SHP77 treated with DMSO at 0.1 percent for 48 hours (cell line): ENCODE measurements around the gene FBXL2.
"Not testable (repeated sequence)": the region's sequence is repeated elsewhere in the genome, so short reads cannot be mapped to it uniquely, and the experiment has no call there.

Source experiments
- DNase-seq: peaks from one replicate; lab custom pipeline; 2025; lab: John Stamatoyannopoulos, UW

The FBXL2 gene

DNA sequence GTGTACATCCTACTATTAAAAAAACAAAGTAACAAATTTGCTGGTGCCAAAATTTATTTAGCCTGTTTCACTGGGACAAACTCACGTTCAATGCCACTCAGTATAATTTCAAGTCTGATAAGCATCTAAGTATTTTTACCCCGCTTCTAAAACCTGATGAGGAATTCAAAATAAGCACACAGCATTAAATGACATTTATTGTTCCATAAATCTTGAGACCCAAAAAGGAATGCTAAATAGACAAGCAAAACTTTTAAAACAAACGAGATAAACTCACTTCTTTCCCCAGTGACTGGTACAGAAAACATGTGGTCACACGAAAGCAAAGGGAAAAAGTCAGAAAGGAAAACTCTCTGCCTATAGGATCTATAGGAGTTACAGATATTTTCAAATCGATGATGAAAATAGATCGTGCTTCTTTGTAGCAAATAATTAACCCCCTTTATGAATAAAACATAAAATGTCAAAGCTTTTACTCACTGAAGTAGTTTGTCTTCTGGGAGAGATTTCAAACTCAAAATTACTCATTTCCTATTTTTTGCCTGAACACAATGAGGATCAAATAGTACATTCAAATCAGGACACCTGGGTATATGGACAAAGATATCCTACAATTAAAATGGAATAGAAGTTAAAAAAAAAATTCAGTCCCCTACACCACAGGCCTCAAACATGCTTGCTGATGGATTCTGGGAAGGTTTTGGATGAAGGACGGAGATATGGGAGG lies 111.3 kb downstream of the FBXL2 start:
- DNase-seq = no peak

DNA sequence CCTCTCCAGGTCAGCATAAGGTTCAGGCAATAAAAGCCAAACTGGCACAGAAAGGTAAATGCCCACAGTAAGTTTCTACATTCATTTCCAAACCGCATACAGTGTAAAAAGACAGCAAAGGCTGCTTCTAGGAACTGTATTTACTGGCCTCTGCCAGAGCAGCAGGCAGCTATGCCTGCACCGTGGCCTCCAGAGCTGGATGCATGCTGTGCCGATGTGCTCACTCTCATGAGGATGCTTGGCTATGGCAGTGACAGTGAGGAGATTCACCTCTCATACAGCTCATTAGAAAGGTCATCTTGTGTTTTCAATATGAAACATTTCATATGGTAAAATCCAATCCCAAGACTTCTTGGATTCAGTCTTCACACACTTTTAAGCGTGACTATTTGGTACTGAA lies 112.7 kb downstream of the FBXL2 start:
- no peak for DNase-seq

DNA sequence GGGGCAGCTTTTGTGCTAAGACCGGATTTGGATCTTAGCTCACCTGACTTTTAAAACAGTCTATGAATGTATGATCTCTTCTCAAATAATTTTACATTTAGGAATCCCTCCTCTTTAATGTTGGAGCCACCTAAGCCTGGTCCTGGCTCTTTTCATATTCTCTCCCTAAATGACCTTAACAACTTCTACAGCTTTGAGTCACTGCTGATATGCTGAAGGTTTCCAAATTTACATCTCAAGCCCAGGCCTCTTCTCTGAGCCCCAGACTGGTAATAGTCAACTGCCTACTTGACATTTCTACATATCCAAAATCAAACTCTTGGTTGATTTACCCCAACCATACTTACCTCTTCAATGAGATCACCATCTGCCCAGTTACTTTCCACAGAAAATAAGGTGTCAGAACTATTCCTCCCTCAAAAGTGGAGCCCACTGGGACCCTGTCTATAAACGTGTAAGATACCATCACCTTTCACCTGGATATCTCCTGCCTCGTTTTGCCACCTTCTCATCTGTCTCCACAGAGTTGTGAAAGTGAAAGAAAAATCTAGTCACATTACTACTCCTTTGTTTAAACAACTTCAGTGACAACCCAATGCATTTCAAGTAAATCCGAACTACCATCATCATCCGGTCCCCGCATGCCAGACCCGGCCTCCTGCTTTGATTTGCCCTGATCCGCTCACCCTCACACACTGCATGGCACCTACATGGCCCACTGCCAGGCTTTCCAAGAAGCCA lies 114.2 kb downstream of the FBXL2 start:
- no peak for DNase-seq

DNA sequence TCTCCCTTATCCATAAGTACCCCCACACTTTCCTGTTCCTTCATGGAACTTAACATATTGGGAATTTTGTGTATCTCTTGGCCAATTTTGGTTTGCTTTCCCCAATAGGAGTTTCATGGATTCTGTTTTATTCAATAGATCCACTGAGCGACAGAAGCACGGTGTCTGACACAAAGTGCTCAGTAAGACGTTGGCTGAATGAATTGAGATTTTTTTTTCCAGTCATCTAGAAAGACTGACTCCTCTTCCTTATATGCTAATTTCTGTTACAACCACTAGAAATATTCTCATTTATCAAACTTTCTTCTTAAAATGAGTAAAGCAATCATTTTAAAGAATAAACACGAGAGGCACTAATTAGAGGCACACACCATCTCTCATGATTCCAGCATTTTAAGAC lies 114.9 kb downstream of the FBXL2 start:
- no peak for DNase-seq

DNA sequence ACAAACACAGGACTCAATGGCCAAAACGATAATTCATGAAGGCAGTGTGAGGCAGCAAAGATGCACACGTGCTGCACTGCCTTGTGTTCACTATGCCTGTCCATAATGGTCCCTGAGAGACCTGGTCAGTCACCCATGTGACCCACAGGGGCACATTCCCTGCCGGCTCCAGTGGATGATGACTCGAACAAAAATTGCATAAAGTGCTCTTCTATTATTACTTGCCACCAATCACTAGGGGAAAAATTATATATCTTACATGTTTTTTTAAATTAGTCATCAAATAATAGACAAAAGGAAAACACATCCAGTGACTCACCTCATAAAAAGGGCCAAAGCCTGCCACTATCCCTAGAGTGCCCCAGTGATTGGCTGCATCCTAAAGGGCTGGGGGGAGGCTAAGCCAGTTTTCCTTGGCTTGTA lies 115.5 kb downstream of the FBXL2 start:
- DNase-seq = no peak

DNA sequence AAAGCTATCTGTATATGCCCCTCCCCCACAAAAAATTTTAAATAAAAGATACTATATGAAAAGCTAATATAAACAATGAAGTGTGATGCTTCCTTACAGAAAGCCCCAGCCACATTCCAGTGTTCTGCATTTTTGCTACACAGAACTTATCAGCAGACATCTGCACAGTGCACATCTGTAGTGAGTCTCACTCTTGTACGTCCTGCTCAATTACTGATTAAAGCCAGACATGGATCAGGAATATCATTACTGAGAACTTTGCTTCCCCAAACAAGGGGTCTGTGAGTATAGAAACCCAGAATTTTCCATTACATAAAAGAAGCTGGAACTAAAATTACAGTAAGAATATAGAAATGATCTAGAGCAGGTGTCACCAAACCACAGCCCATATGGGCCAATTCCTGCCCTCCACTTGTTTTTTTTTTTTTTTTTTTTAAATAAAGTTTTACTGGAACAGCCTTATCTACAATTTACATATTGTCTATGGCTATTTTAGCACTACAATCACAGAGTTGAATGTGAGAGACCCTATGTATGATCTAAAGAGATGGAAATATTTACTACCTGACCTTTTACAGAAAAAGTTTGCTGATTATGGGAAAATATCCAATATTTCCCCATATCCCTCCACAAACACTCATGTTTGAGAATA lies 117.3 kb downstream of the FBXL2 start:
- no peak for DNase-seq

DNA sequence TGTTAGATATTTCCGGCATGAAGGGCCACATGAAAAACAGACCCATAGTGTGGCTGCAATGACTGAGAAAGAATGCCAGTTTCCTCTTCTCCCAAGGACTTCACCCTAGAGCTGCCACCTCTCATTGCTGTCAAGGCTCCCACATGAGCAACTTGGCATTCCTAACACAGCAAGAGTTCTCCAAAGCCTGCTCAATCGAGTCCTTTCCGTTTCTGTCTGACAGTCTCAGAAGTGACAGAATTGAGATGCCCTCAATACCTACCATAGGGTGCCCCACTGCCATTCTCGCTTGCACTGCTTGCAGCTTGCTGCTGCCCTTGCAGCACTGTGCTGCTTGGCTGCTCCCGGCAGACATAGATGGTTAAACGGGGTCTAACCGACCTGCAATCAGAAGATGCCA lies 118.7 kb downstream of the FBXL2 start:
- DNase-seq = no peak

DNA sequence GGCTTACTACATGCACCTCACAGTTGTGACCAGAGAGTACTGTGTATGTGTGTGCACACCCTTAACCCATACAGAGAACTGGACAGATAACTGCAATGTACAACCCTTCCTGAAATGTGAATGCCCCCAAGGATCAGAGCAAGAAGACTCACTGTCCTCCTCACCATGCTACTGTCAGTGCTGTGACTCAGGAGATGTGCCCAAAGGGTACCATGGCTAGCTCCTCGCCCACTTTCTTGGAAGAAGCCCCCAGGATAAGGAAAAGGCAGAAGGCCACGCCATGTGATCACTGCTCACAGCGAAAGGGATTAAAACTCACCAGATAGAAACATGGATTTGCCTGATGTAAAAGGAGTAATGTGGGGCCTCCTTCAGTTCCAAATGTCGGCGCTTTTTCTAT lies 121.2 kb downstream of the FBXL2 start:
- no peak for DNase-seq

DNA sequence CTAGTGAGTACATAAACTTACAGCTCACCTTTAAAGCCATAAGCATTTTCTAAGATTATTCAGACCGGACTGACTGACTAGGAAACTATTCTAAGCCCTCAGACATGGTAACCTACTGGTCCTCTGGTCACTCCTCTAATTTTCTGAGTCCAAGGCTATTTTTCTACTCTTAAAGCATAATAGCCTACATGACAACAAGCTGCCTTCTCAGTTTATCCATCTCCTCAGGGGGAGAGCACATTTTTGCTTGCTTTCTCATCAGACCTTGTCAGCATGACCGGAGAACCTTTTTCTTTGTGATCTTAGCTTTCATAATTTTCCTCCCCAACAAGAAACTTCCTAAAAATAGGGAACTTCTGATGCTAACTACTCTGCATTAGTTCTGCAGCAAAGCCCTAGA lies 124.5 kb downstream of the FBXL2 start:
- no peak for DNase-seq

DNA sequence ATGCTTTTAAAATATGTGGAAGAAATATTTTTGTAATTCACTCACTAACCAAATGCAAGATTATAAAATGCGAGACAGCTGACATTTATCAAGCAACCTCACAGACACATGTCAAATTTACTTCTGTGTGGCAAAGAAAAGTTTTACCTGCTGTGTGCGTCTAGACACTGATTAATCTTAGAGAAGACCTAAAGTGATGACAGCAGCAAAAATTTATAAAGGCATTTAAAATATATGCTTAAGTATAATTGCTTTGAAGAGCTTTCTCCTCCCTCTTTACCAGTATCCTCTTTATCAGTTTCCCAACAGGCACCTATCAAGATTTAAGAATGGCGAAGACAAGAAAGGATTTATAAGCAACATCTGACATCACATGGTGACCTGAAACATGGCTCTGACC lies 125.7 kb downstream of the FBXL2 start:
- no peak for DNase-seq

DNA sequence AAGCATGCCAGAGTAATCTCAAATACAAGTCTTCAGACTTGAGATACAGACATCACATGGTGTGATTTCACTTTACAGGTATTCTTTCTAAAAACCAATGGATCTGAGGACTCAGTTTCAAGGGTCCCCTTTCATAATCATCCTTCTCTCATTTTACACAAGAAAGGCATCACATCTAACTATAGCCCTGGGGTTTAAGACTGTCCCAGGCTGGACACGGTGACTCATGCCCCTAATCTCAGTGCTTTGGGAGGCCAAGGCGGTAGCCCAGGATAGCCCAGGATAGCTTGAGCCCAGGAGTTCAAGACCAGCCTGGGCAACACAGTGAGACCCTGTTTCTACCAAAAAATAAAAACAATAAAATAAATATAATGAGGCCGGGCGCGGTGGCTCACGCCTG lies 126.5 kb downstream of the FBXL2 start:
- no peak for DNase-seq

DNA sequence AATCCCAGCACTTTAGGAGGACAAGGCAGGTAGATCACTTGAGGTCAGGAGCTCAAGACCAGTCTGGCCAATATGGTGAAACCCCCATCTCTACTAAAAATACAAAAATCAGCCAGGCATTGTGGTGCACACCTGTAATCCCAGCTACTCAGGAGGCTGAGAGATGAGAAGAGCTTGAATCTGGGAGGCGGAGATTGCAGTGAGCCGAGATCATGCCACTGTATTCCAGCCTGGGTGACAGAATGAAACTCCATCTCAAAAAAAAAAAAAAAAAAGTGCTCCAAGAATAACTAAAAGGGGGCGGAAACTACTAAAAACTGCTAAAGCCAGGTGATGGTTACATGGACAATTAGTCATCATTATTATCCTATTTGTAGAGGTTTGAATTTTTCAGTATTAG lies 133.6 kb downstream of the FBXL2 start:
- not testable (repeated sequence) for DNase-seq

DNA sequence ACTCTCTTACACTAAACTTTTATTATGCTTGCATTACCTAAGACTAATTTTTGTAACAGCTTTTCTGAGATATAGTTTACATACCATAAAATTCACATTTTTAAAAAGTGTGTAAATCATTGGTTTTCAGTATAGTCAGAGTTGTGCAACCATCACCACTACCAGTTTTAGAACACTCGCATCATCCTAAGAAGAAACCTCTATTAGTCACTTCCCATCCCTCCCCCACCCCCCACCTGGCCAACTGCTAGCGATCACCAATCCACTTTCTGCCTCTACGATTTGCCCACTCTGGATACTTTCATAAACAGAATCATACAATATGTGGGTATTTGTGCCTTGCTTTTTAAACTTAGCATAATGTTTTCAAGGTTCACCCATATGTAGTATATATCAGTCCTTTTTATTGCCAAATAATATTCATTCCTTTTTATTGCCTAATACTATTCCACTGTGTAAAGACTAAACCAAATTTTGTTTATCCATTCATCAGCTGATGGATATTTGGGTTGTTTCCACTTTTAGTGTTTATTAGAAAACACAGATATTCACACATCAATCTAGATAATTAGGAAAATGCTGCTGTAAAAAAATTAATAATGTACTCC lies 139.9 kb downstream of the FBXL2 start:
- DNase-seq = no peak

DNA sequence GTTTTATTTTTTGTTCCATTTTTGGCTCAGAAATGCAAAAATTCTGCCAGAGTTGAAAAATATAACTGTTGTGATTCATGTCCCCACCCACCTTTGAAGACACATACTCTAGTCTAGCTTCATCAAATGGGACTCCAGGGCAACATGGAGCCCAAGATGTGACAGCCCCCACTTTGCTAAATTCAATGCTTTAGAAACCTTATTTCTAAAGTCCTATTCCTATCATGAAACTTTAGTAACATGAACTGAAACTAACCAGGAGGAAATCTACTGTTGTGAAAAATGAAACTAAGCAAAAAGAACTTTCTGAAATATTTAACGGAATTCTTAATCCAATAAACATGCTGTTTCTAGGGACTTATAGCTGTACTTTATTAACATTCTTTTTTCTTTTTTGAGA lies 142.7 kb downstream of the FBXL2 start:
- DNase-seq = no peak

DNA sequence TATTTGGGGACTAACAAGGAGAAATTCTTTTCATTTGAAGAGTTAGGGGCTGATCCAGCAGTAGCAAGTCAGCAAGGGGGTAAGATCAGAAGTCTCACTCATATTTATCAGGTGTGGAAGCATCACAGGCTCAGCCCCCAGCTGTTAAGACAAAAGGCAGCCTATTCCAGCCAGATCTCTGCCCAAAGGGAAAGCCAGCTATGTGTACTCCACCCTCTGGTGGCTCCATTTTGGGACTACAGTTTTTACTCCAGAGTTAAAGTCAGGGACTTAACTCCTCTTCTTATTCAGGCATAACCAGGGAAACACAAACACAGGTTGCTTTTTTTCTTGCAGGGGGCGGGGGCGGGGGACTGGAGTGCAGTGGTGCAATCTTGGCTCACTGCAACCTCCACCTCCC lies 143.7 kb downstream of the FBXL2 start:
- no peak for DNase-seq

DNA sequence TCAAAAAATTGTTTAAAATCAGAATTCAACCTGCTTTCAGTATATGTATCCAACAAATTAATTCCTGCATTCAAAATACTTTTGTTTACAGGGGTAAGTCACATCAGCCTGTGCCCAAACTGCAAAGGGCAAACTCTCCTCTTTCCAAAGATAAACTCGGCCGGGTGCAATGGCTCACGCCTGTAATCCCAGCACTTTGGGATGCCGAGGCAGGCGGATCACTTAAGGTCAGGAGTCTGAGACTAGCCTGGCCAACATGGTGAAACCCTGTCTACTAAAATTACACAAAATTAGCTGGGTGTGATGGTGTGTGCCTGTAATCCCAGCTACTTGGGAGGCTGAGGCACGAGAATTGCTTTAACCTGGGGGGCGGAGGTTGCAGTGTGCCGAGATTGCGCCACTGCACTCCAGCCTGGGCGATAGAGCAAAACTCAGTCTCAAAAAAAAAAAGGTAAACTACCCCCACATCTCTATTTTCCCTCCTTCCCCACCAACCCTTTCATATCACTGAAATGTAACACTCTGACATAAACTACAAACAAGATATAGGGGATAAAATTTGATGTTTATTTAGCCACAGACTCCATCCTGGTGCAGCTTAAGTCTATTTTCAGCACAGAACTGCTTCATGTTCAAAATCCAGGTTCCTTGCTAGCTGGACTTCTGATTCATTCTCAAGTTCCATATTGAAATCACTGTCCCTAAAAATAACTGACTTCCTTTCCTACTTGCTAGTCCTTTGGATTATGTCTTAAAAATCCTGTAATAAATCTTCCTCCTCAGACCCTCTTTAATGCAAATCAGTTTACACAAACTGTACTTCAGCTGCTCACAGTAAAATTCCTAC lies 147.6 kb downstream of the FBXL2 start:
- no peak for DNase-seq

DNA sequence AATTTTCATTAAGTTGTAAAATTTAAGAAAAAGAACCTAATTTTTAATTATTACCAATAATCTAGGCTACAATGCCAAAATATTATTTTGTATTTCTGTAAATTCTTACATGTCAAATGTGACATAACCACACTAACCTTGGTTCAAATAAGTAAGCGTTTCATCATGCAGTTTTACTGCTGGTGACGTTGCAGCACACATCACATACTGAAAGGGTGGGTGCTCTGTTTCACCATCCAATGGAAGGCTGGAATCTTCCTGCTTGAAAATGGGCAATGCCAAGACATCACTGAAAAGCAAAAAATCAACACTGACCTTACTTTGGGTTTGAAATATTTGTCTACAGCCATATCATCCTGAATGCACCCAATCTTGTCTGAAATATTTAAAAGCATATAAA lies 148.2 kb downstream of the FBXL2 start:
- no peak for DNase-seq

DNA sequence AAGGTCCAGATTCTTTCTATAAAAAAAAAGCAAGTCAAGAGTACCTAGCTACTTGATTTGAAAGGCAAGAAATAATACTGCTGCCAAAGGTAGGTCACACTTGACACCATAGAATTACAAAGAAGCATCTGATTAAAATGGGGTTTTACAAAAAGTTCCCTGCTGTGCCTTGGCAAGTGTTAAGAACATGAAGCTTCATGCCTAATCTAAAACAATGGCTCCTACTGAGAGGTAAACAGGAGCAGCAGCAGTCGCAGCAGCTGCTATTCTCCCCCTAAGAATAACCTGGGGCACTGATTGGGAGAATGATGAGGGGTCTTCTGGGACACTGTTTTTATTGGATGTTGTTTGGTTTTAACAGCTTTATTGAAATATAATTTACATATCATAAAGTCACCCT lies 148.8 kb downstream of the FBXL2 start:
- DNase-seq = no peak

DNA sequence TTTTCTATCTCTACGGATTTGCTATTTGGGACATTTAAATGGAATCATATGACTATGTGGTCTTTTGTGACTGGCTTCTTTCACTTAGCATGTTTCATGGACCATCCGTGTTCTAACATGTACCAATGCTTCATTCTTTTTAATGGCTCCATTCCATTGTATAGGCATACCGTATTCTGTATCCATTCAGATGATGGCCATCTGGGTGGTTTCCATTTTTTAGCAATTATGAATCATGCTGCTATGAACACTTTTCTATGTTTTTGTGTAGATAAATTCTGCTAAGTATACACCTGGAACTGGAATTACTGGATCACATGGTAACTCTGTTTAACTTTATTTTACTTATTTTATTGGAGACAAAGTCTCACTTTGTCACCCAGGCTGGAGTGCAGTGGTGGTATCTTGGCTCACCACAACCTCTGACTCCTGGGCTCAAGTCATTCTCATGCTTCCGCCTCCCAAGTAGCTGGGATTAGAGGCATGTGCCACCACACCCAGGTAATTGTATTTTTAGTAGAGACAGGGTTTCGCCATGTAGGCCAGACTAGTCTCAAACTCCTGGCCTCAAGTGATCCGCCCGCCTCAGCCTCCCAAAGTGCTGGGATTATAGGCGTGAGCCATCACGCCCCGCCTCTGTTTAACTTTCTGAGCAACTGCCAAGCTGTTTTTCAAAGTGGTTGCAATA lies 149.5 kb downstream of the FBXL2 start:
- no peak for DNase-seq

DNA sequence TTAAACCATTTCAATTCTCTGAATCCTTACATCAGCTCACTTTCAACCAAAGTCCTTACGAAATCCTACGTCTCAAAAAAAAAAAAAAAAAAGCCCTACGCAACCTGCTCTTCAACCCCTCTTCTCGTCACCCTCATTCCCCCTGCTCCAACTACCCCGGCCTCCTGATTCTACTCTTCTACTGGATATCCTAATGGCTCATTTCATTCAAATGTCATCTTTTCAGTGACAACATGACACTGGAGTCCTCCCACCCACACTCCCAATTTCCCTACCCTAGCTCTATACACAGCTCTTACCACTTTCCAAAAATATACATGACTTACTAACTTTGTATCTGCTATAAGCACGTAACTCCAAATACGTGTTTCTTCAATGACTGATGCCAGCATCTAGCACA lies 151.5 kb downstream of the FBXL2 start:
- no peak for DNase-seq

DNA sequence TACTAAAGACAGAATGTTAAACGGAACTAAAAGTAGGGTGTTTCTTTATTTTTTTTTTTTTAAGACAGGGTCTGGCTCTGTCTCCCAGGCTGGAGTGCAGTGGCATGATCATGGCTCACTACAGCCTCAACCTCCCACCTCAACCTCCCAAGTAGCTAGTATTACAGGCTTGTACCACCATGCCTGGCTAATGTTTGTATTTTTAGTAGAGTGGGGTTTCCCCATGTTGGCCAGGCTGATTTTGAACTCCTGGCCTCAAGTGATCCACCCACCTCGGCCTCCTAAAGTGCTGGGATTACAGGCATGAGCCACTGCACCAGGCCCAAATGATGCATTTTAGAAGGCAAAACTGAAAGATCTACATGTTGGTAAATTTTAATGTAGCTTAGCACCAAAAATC lies 152.1 kb downstream of the FBXL2 start:
- not testable (repeated sequence) for DNase-seq
